ENCODE measurements around the gene GGCT. TPM values are rescaled to one million over a fixed set of nuclear protein-coding genes. Genes with fewer than 3 reads are reported as not detected.

The GGCT gene
- 22.3 and 32.1 TPM in 2 replicates for total RNA-seq

GRCh38 chr7:30504301-30505173 lies at the start of gene GGCT:
TSS of gene GGCT (minus strand) at chr7:30504829. CDS start at chr7:30504709, 120 bp downstream.

GRCh38 chr7:30478349-30479201 lies 26.1 kb downstream of the GGCT start, which contains the start of gene NOD1:
TSS of gene NOD1 (minus strand) at chr7:30478784. CDS start at chr7:30456921, 21,863 bp downstream.

Other genes starting within 250 kb of the GGCT start
- 7.2 and 7.6 TPM in 2 replicates for gene ZNRF2, start 220.2 kb downstream of the GGCT start, total RNA-seq
- gene NOD1, start 26.0 kb downstream of the GGCT start, total RNA-seq, result 20.4 and 22.4 TPM in 2 replicates
- gene GARS1, start 90.0 kb upstream of the GGCT start, total RNA-seq, result 45.2 and 45.7 TPM in 2 replicates
- not detected in 2 replicates for gene CRHR2, start 177.6 kb upstream of the GGCT start, total RNA-seq
- not detected in 2 replicates for gene INMT, start 247.3 kb upstream of the GGCT start, total RNA-seq